Nephron (organoid): ENCODE measurements around the gene PACSIN2.
"Not testable (repeated sequence)": the region's sequence is repeated elsewhere in the genome, so short reads cannot be mapped to it uniquely, and the experiment has no call there.

Experiments used
- H3K27ac Mint-ChIP-seq, 3 experiments: 2 replicates each; pipeline ENCODE4 v1.8.0; 2020; ENCODE audit warnings: mixed read lengths in 3 of 3, mild to moderate bottlenecking in 2 of 3, moderate library complexity in 1 of 3
- H3K27me3 Mint-ChIP-seq: 2 replicates; pipeline ENCODE4 v1.8.0; 2021; ENCODE audit warnings: low read depth, mild to moderate bottlenecking, moderate library complexity, mixed read lengths
- H3K36me3 Mint-ChIP-seq: 2 replicates; pipeline ENCODE4 v1.8.0; 2020; ENCODE audit warnings: low read depth, mixed read lengths
- H3K4me1 Mint-ChIP-seq: 2 replicates; pipeline ENCODE4 v1.8.0; 2020; ENCODE audit warnings: mixed read lengths
- H3K4me3 Mint-ChIP-seq, 3 experiments: 2 replicates each; pipeline ENCODE4 v1.8.0; 2020; ENCODE audit warnings: mild to moderate bottlenecking in 3 of 3, mixed read lengths in 3 of 3, moderate library complexity in 2 of 3
- H3K9me3 Mint-ChIP-seq: 2 replicates; pipeline ENCODE4 v1.8.0; 2020; ENCODE audit warnings: mixed read lengths
- CTCF ChIP-seq, 3 experiments: fragments of 200-600 bp; sonication (generic); IDR thresholded peaks; one replicate each; pipeline ENCODE4 v1.5.0; 2021; ENCODE audit warnings: antibody characterized with exemption in 3 of 3; ENCODE audit not compliant: unreplicated experiment in 3 of 3

PACSIN2 gene

GRCh38 chr22:42955087-42955635, 59.8 kb downstream of the PACSIN2 start:
- Mint-ChIP-seq H3K4me3 (no peak overlapping the region), H3K9me3 (no peaks in the 10 kb centered on the region), H3K36me3 (peaks cover 13% of the 10 kb centered on the region), H3K27ac (no peak overlapping the region), H3K4me1 (peaks cover 46% of the 10 kb centered on the region), H3K27me3 (no peaks in the 10 kb centered on the region)
- TF ChIP-seq CTCF (IDR thresholded peaks at IDR 0.05; ENCODE audit: unreplicated experiment in 3 of 3): no peak

- H3K9me3 Mint-ChIP-seq, H3K27ac Mint-ChIP-seq, H3K27me3 Mint-ChIP-seq, H3K4me3 Mint-ChIP-seq: not testable (repeated sequence)
- Mint-ChIP-seq H3K4me1 (peaks cover 42% of the 10 kb centered on the region), H3K36me3 (peaks cover 13% of the 10 kb centered on the region)
Measured at GRCh38 chr22:42953751-42954150, 61.2 kb downstream of the PACSIN2 start.

- Mint-ChIP-seq H3K36me3 (peaks cover 13% of the 10 kb centered on the region), H3K4me1 (peaks cover 47% of the 10 kb centered on the region), H3K27ac (peak overlapping the region in 1 of 3 experiments; percentile 6), H3K9me3 (no peaks in the 10 kb centered on the region), H3K4me3 (no peak overlapping the region), H3K27me3 (no peaks in the 10 kb centered on the region)
- no peak for TF ChIP-seq CTCF (IDR thresholded peaks at IDR 0.05; ENCODE audit: unreplicated experiment in 3 of 3)
Measured at GRCh38 chr22:42951093-42951710, 63.7 kb downstream of the PACSIN2 start.

GRCh38 chr22:42950281-42950680, 64.7 kb downstream of the PACSIN2 start:
- H3K9me3 Mint-ChIP-seq: no peaks in the 10 kb centered on the region
- H3K27me3 Mint-ChIP-seq: no peaks in the 10 kb centered on the region
- peaks cover 55% of the 10 kb centered on the region for H3K4me1 Mint-ChIP-seq
- peaks cover 15% of the 10 kb centered on the region for H3K36me3 Mint-ChIP-seq
- H3K27ac Mint-ChIP-seq: no peak overlapping the region
- TF ChIP-seq CTCF (IDR thresholded peaks at IDR 0.05; ENCODE audit: unreplicated experiment in 3 of 3): no peak
- no peak overlapping the region for H3K4me3 Mint-ChIP-seq

- Mint-ChIP-seq H3K27ac (peak overlapping the region in 1 of 3 experiments; percentile 49), H3K9me3 (no peaks in the 10 kb centered on the region), H3K4me1 (peaks cover 56% of the 10 kb centered on the region), H3K36me3 (peaks cover 11% of the 10 kb centered on the region), H3K4me3 (no peak overlapping the region), H3K27me3 (no peaks in the 10 kb centered on the region)
- TF ChIP-seq CTCF (IDR thresholded peaks at IDR 0.05; ENCODE audit: unreplicated experiment in 3 of 3): no peak
Measured at GRCh38 chr22:42949159-42949558, 65.8 kb downstream of the PACSIN2 start.

- TF ChIP-seq CTCF (IDR thresholded peaks at IDR 0.05; ENCODE audit: unreplicated experiment in 3 of 3): no peak
- H3K27me3 Mint-ChIP-seq: no peaks in the 10 kb centered on the region
- no peaks in the 10 kb centered on the region for H3K9me3 Mint-ChIP-seq
- no peak overlapping the region for H3K4me3 Mint-ChIP-seq
- peaks cover 50% of the 10 kb centered on the region for H3K4me1 Mint-ChIP-seq
- H3K36me3 Mint-ChIP-seq: peaks cover 7% of the 10 kb centered on the region
- no peak overlapping the region for H3K27ac Mint-ChIP-seq
Measured at GRCh38 chr22:42948294-42948693, 66.7 kb downstream of the PACSIN2 start.
